Vagina (tissue), 2 donors: ENCODE data around the gene TRPC4.

ENCODE experiments used
- POLR2A ChIP-seq, 2 donors: fragments of 450-650 bp; IDR thresholded peaks; one replicate each; pipeline ENCODE4 v1.6.1; 2017; ENCODE audit warnings: antibody characterized with exemption in 2 of 2, mild to moderate bottlenecking in 2 of 2, moderate library complexity in 2 of 2
- POLR2AphosphoS5 ChIP-seq, 2 donors: sonication (generic); formaldehyde crosslinking; IDR thresholded peaks; one replicate each; pipeline ENCODE4 v1.9.0; 2017; ENCODE audit warnings: antibody characterized with exemption in 2 of 2, mild to moderate bottlenecking in 2 of 2, low read depth in 1 of 2; ENCODE audit not compliant: insufficient read depth in 1 of 2
- TF ChIP-seq, protein P1 (sequence below), 3 experiments: fragments of 450-650 bp in 2 of 3; fragments of 200-600 bp in 1 of 3; sonication (generic) in 1 of 3; IDR thresholded peaks; one replicate each; pipeline ENCODE4 v1.5.1; 2017 to 2019; ENCODE audit warnings: antibody characterized with exemption in 3 of 3, mild to moderate bottlenecking in 2 of 3, moderate library complexity in 2 of 3

DNA sequence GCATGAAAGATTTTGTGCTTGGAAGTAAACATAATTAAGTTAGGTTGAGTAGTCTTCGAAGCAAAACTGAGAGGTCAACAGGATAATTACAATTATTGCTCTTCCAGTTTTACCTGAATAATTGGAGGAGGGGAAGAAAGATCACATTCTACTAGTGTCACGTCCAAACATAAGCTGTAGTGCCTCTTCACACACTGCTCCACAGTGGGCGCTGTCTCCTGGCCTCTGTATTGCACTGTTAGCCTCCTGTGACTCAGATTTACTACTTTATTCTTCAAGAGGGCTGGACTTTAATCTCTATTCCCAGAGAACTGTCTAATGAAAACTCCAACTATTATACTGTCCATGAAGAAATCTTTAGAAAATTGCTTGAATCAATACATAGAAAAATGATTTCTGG lies 62.9 kb downstream of the TRPC4 start:
- TF ChIP-seq POLR2AphosphoS5 (IDR thresholded peaks at IDR 0.05; ENCODE audit: insufficient read depth in 1 of 2, low read depth in 1 of 2) (no peak), POLR2A (IDR thresholded peaks at IDR 0.05) (no peak)
- TF ChIP-seq, protein P1, sequence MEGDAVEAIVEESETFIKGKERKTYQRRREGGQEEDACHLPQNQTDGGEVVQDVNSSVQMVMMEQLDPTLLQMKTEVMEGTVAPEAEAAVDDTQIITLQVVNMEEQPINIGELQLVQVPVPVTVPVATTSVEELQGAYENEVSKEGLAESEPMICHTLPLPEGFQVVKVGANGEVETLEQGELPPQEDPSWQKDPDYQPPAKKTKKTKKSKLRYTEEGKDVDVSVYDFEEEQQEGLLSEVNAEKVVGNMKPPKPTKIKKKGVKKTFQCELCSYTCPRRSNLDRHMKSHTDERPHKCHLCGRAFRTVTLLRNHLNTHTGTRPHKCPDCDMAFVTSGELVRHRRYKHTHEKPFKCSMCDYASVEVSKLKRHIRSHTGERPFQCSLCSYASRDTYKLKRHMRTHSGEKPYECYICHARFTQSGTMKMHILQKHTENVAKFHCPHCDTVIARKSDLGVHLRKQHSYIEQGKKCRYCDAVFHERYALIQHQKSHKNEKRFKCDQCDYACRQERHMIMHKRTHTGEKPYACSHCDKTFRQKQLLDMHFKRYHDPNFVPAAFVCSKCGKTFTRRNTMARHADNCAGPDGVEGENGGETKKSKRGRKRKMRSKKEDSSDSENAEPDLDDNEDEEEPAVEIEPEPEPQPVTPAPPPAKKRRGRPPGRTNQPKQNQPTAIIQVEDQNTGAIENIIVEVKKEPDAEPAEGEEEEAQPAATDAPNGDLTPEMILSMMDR (IDR thresholded peaks at IDR 0.05): no peak
